Endothelial cell of umbilical vein (primary cell): ENCODE results near the gene TLX3.
"Not testable (repeated sequence)": the region's sequence is repeated elsewhere in the genome, so short reads cannot be mapped to it uniquely, and the experiment has no call there.

Experiments
- CTCF ChIP-seq, 2 donors: IDR thresholded peaks; 1 replicate in 1 of 2; 2 replicates in 1 of 2; pipeline ENCODE4 v1.5.1; 2011; ENCODE audit warnings: low read length in 2 of 2, mild to moderate bottlenecking in 2 of 2, moderate library complexity in 2 of 2, control low read depth in 1 of 2, inconsistent platforms in 1 of 2, low read depth in 1 of 2; ENCODE audit not compliant: insufficient read depth in 1 of 2; ENCODE audit errors: extremely low read depth in 1 of 2
- POLR2A ChIP-seq: IDR thresholded peaks from 2 replicates; pipeline ENCODE4 v1.6.1; 2012; ENCODE audit warnings: low read depth, mild to moderate bottlenecking, control low read depth, low read length

GRCh38 chr5:171297941-171298340, 11.1 kb upstream of the TLX3 start:
- not testable (repeated sequence) for TF ChIP-seq CTCF (IDR thresholded peaks at IDR 0.05; ENCODE audit: extremely low read depth in 1 of 2, insufficient read depth in 1 of 2, low read depth in 1 of 2, low read length in 2 of 2); POLR2A
